Neural crest cell (in vitro differentiated cells): Measurements from ENCODE around the gene DCTPP1. TPM values are rescaled to one million over a fixed set of nuclear protein-coding genes. Genes with fewer than 3 reads are reported as not detected.

Experiments used
- DNase-seq: peaks from one replicate; pipeline ENCODE4 v3.0.0; 2021; ENCODE audit warnings: low read depth, mixed read lengths, low spot score
- H3K27ac Mint-ChIP-seq: one replicate; pipeline ENCODE4 v1.8.0; 2021; ENCODE audit warnings: mild to moderate bottlenecking, mixed read lengths; ENCODE audit not compliant: unreplicated experiment
- H3K27me3 Mint-ChIP-seq: 2 replicates; pipeline ENCODE4 v1.8.0; 2021; ENCODE audit warnings: low read depth, mild to moderate bottlenecking, mixed read lengths
- H3K36me3 Mint-ChIP-seq: 2 replicates; pipeline ENCODE4 v1.8.0; 2021; ENCODE audit warnings: low read depth, mild to moderate bottlenecking, mixed read lengths
- H3K4me1 Mint-ChIP-seq: 2 replicates; pipeline ENCODE4 v1.8.0; 2021; ENCODE audit warnings: mixed read lengths
- H3K4me3 Mint-ChIP-seq: one replicate; pipeline ENCODE4 v1.8.0; 2021; ENCODE audit warnings: mild to moderate bottlenecking, mixed read lengths
- H3K9me3 Mint-ChIP-seq: 2 replicates; pipeline ENCODE4 v1.8.0; 2021; ENCODE audit warnings: mixed read lengths
- total RNA-seq: library from RNA; stranded (reverse); gene quantifications from 2 replicates; pipeline ENCODE4 v1.2.1, GENCODE V29; 2021
- TF ChIP-seq, protein P1 (sequence below): fragments of 200-600 bp; sonication (generic); conservative IDR thresholded peaks from 2 replicates; pipeline ENCODE4 v1.5.0; 2021; ENCODE audit warnings: antibody characterized with exemption, mild to moderate bottlenecking

DCTPP1 gene
- total RNA-seq, 1 donor from 2014 or later = 94.3 TPM

DNA sequence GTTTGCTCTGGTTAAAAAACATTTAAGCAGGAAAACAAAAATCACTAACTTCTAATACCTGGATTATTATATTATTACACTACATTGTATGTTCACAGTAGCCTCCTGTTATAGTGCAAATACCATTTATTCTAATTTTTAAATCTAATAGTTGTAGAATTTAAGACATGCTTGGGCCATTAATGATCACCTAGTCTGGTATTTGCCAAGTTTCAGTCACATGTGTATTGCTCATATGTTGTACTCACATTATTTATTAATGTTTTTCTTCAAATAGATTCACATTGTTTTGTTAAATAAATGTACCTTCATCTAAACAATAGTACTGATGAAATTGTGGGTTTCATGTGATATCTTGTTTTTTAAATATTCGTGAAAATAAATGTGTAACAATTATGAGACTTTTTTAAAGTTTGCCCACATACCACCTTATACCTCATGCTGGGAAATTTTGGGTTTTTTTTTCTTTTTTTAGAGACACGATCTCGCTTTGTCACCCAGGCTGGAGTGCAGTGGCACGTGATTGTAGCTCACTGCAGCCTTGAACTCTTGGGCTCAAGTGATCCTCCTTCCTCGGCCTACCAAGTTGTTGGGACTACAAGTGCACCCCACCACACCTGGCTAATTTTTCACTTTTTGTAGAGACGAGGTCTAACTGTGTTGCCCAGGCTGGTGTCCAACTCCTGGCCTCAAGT, 16.6 kb downstream of the DCTPP1 start:
- TF ChIP-seq, protein P1, sequence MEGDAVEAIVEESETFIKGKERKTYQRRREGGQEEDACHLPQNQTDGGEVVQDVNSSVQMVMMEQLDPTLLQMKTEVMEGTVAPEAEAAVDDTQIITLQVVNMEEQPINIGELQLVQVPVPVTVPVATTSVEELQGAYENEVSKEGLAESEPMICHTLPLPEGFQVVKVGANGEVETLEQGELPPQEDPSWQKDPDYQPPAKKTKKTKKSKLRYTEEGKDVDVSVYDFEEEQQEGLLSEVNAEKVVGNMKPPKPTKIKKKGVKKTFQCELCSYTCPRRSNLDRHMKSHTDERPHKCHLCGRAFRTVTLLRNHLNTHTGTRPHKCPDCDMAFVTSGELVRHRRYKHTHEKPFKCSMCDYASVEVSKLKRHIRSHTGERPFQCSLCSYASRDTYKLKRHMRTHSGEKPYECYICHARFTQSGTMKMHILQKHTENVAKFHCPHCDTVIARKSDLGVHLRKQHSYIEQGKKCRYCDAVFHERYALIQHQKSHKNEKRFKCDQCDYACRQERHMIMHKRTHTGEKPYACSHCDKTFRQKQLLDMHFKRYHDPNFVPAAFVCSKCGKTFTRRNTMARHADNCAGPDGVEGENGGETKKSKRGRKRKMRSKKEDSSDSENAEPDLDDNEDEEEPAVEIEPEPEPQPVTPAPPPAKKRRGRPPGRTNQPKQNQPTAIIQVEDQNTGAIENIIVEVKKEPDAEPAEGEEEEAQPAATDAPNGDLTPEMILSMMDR = no peak
- Mint-ChIP-seq H3K27me3 (no peaks in the 10 kb centered on the region), H3K36me3 (no peaks in the 10 kb centered on the region), H3K4me1 (peaks cover 32% of the 10 kb centered on the region), H3K9me3 (no peaks in the 10 kb centered on the region), H3K4me3 (no peak overlapping the region), H3K27ac (no peak overlapping the region)
- no peak for DNase-seq

DNA sequence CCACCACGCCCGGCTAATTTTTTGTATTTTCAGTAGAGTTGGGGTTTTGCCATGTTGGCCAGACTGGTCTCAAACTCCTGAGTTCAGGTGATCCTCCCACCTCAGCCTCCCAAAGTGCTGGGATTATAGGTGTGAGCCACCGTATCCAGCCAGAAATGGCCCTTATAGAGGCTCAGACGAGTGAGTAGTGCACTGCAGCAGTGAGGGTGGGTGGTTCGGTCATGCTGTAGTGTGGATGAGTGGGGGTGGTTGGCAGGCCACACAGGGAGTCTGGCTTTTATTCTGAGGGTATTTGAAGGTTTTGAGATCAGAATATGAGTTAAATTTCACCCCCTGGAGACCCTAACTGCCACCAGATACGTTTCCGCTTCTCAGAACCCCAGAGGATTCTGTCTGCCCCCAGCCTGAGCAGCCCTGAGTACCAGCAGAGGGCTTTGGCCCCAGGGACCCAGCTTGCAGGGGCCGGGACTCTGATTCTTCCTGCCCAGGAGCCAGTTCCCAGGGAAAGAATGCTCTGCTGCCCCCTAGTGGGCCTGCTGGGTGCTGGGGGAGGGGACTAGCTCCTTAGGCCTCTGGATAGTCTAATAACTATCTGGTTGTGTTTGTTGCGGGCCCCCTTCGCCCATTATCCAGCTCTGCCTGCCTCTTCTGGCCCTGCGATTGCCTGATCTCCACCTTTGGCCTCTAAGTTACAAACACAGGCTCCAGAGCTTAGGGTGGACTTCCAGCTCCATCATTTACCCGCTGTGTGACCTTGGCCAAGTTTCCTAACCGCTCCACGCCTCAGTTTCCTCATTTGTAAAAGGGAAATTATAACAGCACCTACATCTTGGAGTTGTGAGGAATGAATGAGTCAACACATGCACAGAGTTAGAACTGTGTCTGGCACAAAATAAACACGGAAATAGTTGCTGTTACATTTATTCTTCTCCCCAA, 20.4 kb downstream of the DCTPP1 start:
- TF ChIP-seq, protein P1 = peak; percentile 96
- peak; percentile 99 for DNase-seq
- Mint-ChIP-seq H3K27ac (peak overlapping the region; percentile 35), H3K4me3 (peak overlapping the region; percentile 88), H3K9me3 (no peaks in the 10 kb centered on the region), H3K27me3 (no peaks in the 10 kb centered on the region), H3K4me1 (peaks cover 28% of the 10 kb centered on the region), H3K36me3 (no peaks in the 10 kb centered on the region)

DNA sequence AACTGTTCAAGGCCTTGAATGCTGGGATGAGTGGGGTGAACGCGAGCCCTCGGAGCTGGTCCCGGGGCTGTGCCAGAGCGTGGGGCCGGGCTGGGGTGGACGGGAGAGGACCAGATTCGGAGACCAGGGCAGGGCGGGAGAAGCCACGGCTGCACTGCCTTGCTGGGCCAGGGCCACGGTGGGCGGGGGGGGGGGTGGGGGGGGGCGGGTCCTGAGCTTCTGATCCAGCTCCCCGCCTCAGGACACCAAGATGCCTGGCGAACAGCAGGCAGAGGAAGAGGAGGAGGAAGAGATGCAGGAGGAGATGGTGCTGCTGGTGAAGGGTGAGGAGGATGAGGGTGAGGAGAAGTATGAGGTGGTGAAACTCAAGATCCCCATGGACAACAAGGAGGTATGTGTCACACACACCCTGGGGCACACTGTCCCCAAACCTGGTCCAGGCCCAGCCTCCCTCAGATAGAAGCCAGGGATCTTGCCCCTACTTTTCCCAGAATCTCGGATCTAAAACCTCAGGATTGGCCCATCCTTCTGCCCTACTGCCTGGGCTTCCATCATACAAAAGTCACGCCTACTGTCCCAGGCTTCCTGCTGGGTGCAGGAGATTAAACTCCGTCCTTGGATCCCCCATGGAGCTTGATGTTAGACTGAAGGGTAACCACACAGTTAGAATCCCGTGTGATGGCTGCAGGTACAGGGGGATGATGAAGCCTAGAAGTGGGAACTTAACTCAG, 21.9 kb downstream of the DCTPP1 start:
- Mint-ChIP-seq H3K4me1 (peaks cover 28% of the 10 kb centered on the region), H3K36me3 (no peaks in the 10 kb centered on the region), H3K27me3 (no peaks in the 10 kb centered on the region), H3K27ac (peak overlapping the region; percentile 35), H3K9me3 (no peaks in the 10 kb centered on the region), H3K4me3 (peak overlapping the region; percentile 88)
- TF ChIP-seq, protein P1 = no peak
- DNase-seq = no peak

DNA sequence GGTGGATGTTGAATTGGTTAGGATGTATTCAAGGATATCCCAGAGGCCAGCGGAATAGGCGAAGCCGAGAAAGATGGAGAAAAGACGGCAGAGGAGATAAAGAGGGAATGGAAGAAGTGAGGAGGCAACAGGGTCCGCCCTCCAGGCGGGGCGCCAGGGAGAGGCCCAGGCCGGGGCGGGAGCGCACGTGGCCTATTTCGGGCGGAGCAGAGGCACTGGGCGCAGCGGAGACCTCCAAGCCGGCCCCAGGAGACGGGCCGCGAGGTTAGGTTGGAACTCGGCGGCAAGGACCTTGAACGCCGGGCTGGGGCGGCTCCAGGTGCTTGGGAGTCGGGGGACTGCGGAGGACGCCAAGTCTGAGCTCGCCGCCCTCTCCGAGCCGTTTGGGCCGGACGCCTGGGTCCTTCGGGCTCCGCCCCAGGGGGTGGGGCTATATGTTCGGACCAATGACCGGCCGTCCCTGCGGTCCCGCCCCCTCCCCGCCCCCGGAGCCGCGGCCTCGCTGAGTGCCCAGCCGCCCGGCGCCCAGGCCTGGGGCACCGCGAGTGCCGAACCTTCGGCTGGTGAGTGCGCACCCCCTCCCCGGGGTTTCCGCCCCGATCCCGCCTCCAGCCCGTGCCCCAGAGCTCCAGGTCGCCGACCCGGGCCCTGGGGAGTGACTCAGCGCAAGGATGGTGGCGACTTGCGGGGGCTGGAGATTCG, 22.6 kb downstream of the DCTPP1 start, which contains the start of gene ZNF771:
ZNF771 (plus strand) TSS at position 505 of the 702 bp plus-strand sequence. CDS start 448 bp downstream, outside the sequence.
- TF ChIP-seq, protein P1 = peak; percentile 26

DNA sequence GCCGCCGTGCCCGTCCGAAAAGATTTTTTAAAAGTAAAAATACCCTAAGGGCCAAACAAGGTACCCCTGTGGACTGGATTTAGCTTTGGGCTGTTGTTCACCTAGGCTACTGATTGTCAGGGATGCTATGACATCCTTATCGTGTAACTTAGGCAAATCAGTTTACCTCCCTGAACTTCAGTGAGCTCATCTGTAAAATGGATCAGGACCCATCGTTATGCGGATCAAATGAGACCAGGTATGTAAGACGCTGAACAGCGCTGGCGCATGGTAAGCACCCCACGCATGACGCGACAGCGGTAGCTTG, 23.1 kb downstream of the DCTPP1 start:
- TF ChIP-seq, protein P1 = no peak
- DNase-seq = no peak
- Mint-ChIP-seq H3K4me1 (peaks cover 25% of the 10 kb centered on the region), H3K36me3 (no peaks in the 10 kb centered on the region), H3K4me3 (peak overlapping the region; percentile 86), H3K27me3 (no peaks in the 10 kb centered on the region), H3K9me3 (no peaks in the 10 kb centered on the region), H3K27ac (peak overlapping the region; percentile 81)

More for the DNA sequence above, 22.6 kb downstream of the DCTPP1 start, which contains the start of gene ZNF771:
- H3K4me3 Mint-ChIP-seq = peak within 1 kb of the TSS; percentile 88
- H3K36me3 Mint-ChIP-seq = no peaks in the 10 kb centered on the region
- H3K9me3 Mint-ChIP-seq = no peaks in the 10 kb centered on the region
- peak within 1 kb of the TSS; percentile 81 for H3K27ac Mint-ChIP-seq
- DNase-seq = peak; percentile 79
- no peaks in the 10 kb centered on the region for H3K27me3 Mint-ChIP-seq
- peaks cover 28% of the 10 kb centered on the region for H3K4me1 Mint-ChIP-seq
